Activated effector memory CD4-positive, alpha-beta T cell treated with Interleukin-2 at 50 U/mL for 16 hours (primary cell): ENCODE results near the gene WDR27.
"Not testable (repeated sequence)": the region's sequence is repeated elsewhere in the genome, so short reads cannot be mapped to it uniquely, and the experiment has no call there.

Experiments
- DNase-seq: peaks from one replicate; pipeline ENCODE4 v3.0.0-alpha.2; 2020

Gene WDR27

DNA sequence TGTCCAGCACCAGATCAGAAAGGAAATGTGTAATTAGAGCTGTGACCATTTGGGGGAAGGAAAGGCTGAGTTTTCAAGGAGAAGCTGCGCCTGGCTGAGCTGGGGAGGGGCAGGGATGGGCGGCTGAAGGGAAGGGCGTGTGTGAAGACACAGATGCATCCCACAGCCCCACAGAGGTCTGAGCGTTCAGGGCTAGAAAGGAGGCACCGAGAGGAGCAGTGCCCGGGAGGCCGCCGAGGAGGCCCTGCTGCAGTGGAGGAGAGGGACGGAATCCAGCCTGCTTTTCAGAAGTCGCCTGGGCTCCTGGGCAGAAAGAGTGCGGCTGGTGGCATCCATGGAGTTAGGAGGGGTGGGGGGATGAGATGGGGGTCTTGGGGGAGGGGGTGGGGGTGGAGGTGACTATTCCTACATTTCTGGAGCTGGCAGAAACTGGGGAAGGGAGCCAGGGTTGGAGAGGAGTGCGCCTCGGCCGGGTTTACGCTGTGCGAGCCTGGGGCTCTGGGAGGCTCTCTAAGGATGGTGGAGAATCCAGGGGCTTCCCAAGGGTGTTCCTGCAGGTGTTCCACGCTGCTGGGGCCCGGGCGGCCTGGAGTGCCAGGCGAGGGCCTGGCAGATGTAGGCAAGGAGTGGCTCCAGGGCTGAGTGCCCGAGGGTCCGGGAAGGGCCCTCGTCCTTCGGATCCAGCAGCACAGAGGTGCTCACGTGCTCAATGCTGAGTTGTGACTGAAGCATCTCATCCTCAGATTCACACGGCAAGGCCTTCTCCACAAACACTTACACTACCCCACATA is 41.8 kb downstream of the WDR27 start:
- DNase-seq = no peak

DNA sequence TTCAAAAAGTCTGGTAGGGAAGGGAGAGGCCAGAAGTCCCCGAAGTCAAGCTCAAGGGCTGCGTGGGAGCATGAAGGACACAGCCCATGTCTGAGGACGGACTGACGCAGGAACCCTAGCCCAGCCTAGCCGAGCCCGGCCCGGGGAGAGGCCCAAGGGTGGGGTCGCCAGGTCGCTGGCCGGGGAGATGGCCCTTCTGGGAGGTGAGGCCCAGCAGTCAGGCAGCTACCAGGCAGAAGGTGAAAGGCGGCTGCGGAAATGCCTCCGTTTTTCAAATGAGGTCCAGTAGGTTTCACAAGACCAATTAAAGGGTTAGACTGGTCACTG is 44.6 kb downstream of the WDR27 start:
- DNase-seq = no peak

DNA sequence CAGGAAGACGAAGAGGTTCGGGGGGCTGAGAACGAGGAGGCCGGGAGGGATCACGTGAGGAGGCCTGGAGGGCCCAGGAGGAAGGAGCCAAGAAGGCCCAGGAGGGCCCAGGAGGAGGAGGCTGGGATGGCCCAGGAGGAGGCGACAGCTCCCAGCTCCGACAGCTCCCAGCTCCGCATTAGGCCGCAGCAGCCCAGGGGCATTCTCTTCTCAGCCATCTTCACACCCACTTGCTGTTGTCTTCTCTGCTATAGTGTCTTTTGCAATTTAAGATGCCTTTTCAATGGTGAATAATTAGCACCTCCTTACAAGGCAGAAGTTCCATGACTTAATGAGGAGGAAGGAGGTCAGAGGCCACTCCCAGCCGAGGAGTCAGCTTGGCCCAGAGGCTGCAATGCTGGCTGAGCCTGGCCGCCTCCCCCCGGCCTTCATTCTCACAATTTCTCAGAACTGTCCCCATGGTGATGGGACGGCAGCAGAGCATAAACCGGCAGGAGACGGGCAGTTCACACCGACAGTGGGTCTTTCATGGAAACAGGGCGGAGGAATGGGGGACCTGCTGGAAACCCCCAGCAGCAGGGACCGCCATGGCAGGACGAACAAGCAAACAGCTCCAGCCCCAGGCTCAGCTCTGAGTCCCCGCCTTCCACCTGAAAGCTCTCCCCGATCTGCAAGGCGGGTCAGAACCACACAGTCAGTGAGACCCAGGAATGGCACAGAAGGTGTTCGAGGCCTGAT is 45.1 kb downstream of the WDR27 start:
- DNase-seq = no peak

DNA sequence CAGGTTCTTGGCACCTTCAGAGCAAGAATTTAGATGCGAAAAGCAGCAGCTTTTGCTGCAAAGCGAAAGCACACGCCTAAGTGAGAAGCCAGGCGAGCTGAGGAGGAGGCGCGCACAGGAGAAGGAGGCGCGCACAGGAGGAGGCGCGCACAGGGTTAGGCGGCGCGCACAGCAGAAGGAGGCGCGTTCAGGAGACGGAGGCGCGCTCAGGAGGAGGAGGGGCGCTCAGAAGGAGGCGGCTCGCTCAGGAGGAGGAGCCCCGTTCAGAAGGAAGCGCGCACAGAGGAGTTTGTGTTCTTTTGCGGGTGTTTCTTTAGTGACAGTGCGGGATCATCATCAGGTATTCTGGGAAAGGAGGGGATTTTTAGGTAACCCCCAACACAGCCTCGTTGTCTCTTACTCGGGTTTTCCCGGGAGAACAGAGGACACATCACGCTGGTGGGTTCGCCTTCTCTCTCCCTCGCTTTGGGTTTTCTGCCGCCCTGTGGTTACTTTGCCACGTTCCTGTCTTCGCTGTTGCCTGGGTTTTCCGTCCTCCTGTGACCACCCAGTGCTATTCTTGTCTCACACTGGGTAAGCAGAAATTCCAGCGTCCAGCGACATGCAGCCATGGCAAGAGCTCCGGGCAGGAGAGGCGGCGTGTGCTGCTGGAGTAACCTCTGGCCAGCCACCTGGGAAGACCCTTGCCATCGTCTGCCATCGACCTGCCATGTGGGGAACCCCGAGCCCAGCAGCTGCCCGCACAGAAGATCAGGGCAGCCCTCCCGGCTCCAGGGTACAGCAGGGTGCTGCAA is 47.0 kb downstream of the WDR27 start:
- peak; percentile 70 for DNase-seq

DNA sequence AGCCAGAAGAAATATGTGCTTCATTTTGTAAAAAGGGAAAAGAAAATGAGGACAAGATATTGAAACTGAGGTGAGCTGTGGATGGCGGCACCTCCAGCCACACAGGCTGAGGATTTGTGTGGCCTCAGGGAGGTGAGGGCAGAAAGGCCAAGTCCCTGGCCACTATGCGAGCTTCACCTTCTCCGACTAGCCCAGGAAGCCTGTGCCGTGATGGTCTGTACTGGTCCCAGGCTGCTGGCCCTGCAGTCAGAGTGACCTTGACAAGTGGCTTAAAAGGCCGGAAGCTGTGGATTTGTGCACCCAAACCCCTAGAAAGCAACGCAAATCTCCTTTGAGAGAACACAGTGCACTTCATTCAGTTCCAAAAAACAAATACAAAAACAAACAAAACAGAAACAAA is 48.1 kb downstream of the WDR27 start:
- DNase-seq = no peak

DNA sequence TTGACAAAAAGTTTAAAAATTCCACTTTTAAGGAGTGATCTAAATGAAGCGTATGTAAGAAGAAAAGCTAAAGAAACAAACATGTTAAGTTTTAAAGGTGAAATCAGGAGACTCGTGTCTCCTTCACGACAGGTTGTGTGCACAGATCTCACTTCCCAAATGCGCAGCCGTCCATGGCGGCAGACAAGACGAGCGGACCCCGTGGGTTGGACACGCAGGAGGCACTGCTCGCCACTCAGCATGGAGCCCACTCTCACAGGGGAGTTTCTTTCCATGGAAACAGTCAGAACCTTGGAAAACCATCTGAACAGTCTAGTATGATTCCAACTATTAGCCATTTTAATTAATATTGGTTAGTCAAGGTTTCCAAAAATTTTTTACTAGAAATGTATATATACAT is 48.9 kb downstream of the WDR27 start:
- DNase-seq = no peak

DNA sequence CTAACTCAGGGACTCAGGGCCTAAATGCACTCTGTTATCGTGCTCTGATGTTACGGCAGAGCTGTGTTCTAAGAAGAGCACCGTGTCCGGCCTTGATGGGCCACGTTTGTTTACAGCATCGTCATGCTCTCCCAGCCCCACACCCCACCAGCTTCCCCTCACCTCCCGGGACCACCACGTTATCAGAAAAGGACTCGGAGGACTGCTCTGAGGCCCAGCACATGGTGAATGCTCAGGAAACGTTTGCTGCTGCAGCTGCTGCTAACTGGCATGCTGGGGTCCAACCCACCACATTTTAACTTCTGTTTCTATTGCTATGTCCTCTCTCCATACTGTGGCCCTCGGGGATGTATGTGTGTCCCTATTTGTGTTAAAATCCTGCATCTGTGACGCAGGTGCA is 50.3 kb downstream of the WDR27 start:
- no peak for DNase-seq

DNA sequence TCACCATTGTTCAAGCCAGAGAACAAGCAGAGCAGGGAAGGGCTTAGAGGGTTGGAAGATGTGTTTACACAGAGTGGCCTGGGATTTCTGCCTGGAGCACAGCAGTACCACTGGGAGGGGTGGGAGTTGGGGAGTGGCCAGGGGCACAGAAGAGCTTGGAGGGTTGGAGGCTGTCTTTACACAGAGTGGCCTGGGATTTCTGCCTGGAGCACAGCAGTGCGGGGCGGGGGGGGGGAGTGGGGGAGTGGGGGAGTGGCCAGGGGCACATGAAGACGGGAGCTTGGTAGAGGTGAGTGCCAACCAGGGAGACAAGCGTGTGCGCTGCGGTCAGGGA is 50.9 kb downstream of the WDR27 start:
- DNase-seq = no peak

DNA sequence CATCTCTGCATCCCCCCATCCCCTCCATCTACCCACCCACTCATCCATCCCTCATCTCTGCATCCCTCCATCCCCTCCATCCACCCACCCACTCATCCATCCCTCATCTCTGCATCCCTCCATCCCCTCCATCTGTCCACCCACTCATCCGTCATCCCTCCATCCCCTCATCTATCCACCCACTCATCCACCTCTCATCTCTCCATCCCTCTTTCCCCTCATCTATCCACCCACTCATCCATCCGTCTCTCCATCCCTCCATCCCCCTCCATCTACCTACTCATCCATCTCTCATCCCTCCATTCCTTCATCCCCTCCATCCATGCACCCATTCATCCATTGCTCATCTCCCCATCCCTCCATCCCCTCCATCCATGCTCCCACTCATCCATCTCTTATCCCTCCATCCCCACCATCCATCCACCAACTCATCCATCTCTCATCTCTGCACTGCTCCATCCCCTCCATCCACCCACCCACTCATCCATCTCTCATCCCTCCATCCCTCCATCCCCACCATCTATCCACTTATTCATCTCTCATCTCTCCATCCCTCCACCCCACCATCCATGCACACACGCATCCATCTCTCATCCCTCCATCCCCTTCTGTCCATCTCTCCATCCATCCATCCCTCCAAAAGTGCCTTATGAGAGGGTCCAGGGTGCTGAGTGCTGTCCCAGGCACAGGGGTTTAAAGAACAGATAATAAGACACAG is 51.4 kb downstream of the WDR27 start:
- no peak for DNase-seq

DNA sequence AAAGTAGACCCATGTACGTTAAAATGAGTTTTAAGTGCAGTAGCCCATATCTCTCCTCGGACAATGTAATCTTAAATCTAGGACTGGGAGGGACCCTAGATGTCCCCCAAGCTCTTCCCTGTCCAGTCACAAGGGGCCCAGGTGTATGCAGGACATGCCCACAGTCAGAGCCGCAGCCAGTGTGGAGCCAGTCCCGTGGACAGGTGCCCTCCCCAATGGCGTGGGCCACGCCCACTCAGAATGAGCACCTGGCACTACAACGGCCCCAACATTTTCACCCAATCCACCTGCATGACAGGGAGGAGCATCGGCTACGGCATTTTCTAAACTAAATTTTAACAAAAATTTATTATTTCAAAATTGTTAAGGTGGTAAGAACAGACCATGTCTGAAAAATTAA is 53.2 kb downstream of the WDR27 start:
- no peak for DNase-seq

DNA sequence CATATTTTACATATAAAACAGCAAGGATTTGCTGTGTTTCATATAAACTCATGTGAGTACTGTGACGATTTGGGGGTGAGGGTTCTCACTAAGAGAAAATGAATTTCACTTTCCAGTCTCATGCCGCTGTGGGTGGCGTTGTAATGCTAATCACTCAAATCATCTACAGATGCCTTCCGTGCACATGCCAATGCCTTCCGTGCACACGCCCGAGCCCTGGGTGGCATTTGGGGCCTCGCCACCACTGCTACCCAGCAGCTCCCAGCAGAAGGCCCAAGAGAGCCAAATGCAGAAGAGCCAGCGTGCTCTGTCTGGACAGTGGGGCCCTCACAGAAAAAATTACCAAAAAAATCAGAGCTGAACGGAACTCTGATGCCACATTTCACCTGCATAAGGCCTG is 53.7 kb downstream of the WDR27 start:
- no peak for DNase-seq

DNA sequence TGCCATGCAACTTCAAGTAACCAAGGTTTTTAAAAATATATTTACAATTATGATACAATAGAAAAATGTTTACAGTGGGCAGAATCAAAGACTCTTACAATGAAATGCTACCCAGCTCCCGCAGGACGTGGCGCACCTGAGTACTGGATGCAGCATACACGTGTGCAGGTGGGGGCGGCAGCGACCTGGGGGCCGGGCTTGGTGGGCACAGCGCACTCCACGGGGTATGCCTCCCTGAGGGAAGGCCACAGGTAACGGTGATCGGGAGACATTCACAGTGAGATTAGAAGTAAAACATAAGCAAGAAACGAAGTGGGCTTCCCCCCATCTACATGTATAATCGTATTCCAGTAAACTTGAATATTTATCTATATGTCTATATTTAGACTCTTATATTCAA is 54.2 kb downstream of the WDR27 start:
- DNase-seq = no peak

DNA sequence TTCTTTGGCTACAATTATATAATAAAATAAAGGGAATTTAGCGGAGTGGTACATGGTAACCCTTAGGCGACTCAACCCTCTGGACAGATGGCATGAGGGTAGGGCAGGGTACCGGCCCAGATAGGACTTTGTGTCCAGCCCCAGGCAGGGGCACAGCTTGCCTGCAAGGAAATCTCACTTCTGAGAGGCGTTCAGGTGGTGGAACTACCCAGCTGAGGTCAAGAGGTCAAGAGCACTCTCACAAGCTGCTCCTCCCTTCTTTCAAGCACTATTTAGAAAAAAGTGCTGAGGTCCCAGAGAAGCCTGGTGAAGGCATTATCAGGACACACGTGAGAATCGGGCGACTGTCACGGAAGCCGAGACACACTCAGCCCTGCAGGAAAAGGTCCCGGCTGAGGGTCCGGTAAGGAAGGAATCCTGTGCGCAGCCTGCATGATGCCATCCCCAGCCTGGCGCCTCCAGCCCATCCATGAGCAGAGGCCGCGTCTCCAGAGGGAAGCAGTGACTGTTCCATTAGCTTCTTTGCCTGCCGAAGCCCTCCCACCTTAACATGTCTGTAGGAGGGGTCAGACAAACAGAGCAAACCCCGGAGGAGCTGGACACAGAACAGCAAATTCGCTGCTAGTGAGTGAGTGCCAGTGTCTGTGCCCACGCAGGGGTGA is 54.8 kb downstream of the WDR27 start:
- no peak for DNase-seq

DNA sequence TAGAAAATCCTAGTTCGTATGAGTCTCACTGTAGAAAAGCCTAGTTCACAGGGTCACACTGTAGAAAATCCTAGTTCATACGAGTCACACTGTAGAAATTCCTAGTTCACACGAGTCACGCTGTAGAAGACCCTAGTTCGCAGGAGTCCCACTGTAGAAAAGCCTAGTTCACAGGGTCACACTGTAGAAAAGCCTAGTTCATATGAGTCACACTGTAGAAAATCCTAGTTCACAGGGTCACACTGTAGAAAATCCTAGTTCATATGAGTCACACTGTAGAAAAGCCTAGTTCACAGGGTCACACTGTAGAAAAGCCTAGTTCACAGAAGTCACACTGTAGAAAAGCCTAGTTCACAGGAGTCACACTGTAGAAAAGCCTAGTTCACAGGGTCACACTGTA is 56.4 kb downstream of the WDR27 start:
- DNase-seq = not testable (repeated sequence)

DNA sequence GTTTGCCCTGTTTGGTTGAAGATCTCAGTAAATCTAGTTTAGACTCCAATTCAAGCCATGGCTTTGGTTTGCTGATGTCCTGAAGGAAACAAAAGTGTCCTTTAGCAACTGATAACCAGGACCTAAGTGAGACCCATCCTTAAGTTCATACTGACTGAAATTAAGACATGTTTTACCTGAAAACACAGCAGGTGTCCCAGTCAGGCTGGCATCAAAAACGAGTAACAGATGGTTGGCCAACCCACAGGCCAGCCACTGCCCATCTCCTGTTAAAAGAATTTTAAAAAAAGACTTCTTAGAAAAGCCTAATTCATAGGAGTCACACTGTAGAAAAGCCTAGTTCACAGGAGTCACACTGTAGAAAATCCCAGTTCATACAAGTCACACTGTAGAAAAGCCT is 58.3 kb downstream of the WDR27 start:
- no peak for DNase-seq

DNA sequence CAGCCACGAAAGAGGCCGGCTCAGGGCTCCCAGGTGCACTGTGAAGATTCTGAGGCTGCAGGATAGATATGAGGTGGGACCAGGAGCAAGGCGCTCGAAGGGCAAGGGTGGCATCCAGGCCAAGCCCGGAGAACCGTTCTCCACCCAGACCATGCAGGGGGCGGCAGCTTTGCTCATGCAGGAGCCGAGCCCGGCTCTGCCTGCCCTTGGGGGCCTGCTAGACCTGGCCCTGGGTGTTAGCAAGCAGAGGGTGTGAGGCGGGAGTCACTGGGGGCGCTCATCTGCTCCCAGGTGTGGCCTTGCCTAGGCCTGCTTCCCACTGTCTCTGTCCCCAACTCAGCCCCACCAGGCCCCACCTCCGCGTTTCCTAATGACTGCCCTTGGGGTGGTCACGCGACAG is 59.4 kb downstream of the WDR27 start:
- DNase-seq = no peak

DNA sequence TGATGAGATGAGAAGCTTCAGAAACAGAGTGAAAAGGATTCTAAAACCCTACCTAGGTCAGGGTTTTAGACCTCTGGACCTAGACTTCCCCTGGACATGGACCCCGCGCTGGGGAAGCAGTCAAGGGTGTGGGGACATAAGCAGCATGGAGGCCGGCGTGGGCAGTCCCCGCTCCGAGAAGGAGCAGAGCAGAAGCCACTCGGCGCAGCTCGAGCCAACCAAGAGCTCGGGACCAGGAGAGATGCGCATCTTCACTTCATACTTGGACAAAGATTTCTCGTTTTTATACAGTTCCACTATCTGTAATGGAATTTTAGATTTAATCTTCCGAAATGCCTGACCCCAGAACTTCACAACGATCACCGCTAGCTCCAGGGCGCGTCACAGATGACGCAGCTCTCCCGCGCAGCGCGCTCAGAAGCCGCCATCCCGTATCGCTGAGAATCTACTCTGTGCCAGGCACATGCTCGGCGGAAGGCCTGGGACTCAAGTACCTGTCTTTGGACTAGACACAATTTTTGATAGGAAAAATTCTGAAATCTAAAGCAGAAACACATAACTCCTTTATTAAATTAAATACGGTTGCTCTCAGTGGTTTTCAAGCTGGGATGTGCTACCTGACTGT is 60.3 kb downstream of the WDR27 start:
- DNase-seq = no peak

DNA sequence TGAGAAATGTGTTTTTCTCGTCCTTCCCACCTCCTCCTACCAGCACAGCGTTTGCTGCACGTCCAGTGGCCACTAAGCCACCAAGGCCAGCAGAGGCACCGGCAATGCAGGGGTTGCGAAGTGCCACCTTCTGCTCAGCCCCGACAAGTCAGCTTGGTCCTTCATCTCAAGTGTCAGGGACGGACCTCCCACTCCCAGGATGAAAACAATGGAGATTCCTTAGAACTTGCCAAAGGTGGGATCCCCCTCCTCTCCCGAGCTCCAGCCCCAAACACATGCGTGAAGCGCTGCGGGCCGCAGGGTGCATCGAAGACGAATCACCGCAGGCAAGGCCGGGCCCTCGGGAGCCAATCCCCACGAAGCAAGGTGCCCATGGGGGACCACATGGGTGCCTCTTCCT is 60.8 kb downstream of the WDR27 start:
- DNase-seq = no peak

DNA sequence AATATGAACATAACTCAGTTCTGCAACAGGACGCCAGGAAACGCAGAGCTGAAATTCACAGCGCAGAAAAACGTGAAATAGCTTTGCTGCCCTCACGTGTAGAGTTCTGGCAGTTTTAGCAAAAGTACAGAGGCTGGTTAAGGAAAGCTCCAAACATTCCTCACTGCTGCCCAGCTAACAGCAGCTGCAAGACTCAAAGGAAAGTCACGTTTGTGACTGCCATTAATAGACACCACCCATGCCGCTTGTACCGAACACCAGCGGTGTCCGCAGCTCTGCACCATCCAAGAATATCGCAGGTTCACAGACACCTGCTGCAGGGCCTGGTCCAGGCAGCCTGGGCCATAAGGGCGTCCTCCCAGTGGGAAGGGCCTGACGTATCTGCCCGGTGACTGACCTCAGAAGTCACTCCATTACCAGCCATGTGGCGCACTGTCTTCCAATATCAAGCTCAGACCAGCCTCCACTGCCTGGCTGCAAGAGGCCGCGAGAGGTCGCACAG is 61.4 kb downstream of the WDR27 start:
- DNase-seq = no peak

DNA sequence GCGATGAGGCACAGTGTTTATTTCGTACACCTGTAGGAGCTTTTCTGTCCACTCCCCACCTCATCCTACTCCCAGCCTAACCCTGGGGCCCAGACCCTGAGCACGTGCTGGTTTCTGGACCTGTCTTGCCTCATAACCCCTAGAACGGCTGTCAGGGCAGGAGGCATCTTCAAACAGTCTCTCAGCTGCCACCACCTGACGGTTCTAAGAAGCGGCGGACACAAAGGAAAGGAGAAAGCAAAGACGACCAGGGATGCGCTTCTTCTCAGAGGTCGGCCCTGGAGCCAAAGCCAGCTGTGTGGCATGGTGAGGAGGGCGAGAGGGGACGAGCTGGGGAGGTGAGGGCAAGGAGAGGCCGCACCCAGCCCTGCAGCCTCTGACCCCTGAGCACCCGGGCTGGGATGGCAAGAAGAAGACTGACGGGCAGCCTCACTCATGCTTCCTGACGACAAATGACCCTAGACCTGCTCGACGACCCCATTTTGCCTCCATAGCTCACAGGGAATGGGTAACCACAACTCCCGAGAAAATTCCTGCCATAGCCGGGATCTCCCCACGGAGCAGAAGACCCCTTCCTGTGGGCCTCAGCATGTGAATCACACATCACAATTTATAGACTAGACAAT is 62.1 kb downstream of the WDR27 start:
- no peak for DNase-seq

DNA sequence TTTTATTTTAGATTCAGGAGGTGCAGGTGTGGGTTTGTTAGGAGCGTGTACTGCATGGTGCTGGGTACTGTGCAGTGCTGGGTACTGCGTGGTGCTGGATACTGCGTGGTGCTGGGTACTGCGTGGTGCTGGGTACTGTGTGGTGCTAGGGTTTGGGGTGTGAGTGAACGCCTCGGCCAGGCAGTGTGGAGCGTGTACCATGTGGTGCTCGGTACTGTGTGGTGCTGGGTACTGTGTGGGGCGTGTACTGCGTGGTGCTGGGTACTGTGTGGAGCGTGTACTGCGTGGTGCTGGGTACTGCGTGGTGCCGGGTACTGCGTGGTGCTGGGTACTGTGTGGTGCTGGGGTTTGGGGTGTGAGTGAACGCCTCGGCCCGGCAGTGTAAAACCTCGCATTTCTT is 62.9 kb downstream of the WDR27 start:
- DNase-seq = no peak

DNA sequence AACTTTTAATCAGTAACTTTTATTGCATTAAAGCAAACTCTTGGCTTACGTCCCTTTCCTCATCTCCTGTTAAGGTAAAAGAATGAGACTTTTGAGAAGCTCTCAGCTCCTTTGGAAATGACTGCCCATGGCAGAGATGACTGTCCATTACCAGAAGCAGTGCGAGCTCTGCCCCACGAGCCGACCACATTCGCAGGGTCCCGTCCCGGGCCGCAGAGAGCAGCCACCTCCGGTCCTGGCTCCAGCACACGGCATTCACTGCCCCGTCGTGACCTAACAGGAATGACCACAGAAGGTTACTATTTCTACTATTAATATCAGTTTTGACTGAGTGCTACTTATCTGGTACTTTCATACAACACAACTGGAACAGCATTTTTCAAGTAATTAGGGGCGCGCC is 63.4 kb downstream of the WDR27 start:
- DNase-seq = no peak
